GM12873 (cell line): ENCODE data around the gene SLITRK6.

Source experiments
- TF ChIP-seq, protein P1 (sequence below): IDR thresholded peaks from 2 replicates; pipeline ENCODE4 v1.5.1; 2012; ENCODE audit warnings: low read depth, mild to moderate bottlenecking, moderate library complexity, low read length, control low read depth; ENCODE audit not compliant: insufficient read depth; ENCODE audit errors: missing control alignments

Gene SLITRK6, protein sequence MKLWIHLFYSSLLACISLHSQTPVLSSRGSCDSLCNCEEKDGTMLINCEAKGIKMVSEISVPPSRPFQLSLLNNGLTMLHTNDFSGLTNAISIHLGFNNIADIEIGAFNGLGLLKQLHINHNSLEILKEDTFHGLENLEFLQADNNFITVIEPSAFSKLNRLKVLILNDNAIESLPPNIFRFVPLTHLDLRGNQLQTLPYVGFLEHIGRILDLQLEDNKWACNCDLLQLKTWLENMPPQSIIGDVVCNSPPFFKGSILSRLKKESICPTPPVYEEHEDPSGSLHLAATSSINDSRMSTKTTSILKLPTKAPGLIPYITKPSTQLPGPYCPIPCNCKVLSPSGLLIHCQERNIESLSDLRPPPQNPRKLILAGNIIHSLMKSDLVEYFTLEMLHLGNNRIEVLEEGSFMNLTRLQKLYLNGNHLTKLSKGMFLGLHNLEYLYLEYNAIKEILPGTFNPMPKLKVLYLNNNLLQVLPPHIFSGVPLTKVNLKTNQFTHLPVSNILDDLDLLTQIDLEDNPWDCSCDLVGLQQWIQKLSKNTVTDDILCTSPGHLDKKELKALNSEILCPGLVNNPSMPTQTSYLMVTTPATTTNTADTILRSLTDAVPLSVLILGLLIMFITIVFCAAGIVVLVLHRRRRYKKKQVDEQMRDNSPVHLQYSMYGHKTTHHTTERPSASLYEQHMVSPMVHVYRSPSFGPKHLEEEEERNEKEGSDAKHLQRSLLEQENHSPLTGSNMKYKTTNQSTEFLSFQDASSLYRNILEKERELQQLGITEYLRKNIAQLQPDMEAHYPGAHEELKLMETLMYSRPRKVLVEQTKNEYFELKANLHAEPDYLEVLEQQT

DNA sequence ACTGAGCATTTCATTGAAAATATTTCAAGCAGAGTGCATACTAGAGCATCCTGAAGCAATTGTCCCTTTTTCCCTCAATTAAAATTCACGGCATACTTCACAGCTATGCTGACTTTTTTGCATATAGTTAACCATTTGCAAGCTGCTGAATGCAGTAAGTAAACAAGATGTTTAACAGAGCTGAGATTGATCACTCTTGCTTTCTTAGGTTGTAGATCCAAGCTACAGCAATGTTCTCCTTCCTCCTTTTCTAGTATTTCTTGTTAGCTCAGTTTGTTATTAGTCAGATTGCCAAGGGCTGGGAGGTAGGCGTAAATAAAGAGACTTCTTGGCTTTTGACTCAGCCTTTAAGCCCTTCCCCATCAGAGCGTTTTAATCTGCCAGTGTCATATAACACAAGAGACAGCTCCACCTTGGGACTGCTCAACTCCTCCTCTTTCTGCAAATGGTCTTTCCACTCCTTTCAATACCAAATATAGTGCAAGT lies at the start of gene SLITRK6:
Gene SLITRK6, minus strand, starts transcription at position 323 of the 486 bp plus-strand sequence. CDS start 2,911 bp downstream, outside the sequence.
- TF ChIP-seq, protein P1, sequence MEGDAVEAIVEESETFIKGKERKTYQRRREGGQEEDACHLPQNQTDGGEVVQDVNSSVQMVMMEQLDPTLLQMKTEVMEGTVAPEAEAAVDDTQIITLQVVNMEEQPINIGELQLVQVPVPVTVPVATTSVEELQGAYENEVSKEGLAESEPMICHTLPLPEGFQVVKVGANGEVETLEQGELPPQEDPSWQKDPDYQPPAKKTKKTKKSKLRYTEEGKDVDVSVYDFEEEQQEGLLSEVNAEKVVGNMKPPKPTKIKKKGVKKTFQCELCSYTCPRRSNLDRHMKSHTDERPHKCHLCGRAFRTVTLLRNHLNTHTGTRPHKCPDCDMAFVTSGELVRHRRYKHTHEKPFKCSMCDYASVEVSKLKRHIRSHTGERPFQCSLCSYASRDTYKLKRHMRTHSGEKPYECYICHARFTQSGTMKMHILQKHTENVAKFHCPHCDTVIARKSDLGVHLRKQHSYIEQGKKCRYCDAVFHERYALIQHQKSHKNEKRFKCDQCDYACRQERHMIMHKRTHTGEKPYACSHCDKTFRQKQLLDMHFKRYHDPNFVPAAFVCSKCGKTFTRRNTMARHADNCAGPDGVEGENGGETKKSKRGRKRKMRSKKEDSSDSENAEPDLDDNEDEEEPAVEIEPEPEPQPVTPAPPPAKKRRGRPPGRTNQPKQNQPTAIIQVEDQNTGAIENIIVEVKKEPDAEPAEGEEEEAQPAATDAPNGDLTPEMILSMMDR: no peak

DNA sequence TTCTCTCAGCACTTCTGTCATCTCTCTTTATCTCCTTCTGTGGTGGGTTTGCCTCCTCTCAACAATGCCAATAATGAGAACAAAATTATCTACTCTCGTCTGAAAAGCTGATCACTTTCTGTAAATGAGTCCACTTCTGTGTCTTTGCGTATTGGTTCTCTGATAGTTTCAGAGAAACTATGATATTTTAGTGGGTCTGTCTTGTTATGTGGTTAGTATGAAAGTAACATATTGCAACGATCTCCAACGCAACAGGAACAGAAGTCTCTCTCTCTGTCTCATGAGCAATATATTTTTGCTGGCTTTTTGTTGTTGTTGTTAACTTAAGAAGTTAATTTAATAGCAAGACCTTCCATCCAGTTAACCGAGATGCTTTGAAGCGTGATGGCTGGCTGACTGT lies 47.8 kb upstream of the SLITRK6 start:
- TF ChIP-seq, protein P1: no peak

DNA sequence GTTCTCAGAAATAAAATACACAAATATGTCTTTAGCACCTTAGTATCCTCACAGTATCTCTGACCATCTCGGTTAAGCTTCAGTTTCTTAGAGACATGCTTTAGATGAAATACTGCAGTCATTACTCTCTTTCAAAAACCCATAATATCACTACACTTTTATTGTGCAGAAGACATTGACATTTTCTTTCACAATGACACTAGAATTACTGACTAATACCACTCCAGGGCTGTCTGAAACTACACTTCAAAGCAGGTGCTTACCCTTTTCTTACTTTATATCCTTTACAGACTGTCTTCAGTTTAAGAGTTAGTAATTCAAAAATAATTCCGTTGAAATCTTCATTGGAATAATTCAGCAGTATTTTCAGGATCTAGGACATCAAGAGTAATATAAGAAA lies 42.2 kb upstream of the SLITRK6 start:
- TF ChIP-seq, protein P1: no peak

DNA sequence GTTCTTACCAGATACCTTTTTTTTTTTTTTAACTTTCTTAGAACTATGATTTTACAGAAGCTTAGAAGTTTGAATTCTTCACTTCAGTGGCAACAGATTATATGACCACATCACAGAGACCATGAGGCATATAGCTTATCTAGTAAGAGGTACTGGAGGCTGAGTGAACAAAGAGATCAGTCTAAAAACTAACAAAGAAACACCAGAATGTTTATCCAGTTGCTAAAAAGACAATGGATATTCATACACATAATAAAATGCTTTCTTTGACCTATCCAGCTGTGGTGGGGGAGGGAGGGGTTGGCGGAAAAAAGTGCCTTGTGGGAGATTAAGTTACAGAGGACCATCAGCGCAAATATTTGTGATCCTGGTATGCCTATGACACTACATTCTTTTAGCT lies 34.7 kb upstream of the SLITRK6 start:
- TF ChIP-seq, protein P1: no peak

DNA sequence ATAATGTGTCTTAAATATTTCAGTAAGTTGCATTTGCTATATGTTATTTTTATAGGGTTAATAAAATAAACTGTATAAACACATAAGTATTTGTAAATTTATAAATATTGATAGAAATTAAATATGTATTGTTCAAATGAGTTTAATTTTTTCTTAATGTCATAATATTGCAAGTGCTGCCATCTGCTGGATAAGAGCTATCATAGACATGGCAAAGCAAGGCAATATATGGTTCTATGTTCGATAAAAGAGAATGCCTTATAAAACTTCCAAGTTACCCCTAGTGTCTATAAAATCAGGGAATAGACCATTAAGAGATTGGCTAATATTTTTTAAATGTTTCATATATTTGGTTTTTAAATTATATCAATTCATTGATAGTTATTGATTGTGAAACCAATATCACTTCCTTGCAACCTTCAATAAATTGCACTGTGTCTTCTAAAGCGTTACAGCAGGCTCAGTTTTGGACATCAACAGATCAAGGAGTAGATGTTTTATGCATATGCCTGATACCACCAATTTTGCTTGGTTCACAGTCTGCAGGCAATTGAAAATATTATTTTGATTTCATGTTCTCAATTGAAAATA lies 29.0 kb upstream of the SLITRK6 start:
- TF ChIP-seq, protein P1: peak; percentile 42

DNA sequence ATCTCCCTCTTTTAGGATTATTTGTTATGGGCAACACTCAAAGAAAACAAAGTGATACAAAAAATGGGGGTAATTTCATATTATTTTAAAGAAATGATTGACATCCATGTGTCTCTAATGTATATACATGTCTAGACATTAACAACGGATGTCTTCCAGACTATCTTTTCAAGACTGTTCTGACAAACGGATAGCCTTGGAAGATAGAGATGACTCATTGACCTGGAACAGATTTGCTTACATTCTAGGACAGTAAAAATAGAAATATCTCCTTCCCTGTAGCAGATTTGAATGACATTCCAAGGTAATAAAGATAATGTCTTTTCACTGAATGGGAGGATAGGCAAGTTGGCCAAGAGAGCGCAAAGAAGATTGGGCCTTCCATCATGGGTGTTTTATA lies 26.2 kb upstream of the SLITRK6 start:
- TF ChIP-seq, protein P1: no peak

DNA sequence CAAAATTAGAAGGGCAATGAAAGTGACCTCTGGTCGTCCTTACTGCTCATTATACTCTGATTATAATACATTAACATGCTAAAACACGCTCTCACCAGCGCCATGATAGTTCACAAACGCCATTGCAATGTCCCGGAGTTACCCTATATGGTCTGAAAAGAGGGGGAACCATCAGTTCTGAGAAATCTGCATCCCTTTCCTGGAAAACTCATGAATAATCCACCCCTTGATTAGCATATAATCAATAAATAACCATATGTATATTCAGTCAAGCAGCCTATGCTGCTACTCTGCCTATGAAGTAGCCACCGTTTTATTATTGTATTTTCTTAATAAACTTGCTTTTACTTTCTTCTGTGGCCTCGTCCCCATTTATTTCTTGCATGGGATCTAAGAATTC lies 24.6 kb upstream of the SLITRK6 start:
- TF ChIP-seq, protein P1: no peak
